Fibroblast of pulmonary artery (primary cell): ENCODE results near the gene LY6G5C.

Experiments used
- DNase-seq: peaks from one replicate; pipeline ENCODE4 v3.0.0-alpha.2; 2010; ENCODE audit warnings: low read depth
- H3K4me3 ChIP-seq: replicated peaks from 2 replicates; pipeline ENCODE4 v1.5.1; 2011; ENCODE audit warnings: low read depth, mild to moderate bottlenecking, control low read depth, low read length, moderate library complexity
- CTCF ChIP-seq: IDR thresholded peaks from 2 replicates; pipeline ENCODE4 v1.5.1; 2011; ENCODE audit warnings: mild to moderate bottlenecking, control low read depth, low read length, inconsistent platforms; ENCODE audit errors: missing control alignments

The LY6G5C gene

GRCh38 chr6:31655349-31656237 lies 25.3 kb downstream of the LY6G5C start, which contains the start of gene APOM:
TSS of gene APOM (plus strand) at chr6:31655894. CDS start at chr6:31655967, 73 bp downstream.
- H3K4me3 ChIP-seq: no peak within 1 kb of the TSS
- DNase-seq: no peak

DNA sequence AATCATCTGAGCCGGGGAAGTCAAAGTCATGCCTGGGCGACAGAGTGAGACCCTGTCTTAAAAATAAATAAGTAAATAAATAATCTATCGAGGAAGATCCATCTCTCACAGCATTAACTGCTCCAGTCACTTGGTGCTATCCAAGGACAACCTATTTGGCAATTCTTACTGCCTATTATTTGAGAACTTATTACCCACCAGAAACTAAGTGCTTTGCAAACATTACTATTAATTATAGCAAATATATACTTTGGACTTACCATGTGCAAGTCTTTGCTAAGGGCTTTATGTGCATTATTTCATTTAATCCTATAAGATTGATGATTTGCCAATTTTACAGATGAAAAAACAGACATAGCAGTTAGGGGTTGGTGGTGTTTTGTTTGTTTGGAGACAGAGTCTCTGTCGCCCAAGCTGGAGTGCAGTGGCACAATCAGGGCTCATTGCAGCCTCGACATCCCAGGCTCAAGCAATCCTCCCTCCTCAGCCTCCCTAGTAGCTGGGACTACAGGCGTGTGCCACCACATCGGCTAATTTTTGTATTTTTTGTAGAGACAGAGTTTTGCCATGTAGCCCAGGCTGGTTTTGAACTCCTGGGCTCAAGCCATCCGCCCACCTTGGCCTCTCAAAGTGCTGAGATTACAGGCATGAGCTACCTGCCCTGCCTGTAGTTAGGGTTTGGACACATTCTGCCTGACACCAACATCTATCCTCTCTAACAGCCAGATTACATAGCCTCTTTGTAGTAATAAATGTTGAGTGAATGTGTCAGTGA lies 26.1 kb downstream of the LY6G5C start:
- no peak for DNase-seq
- TF ChIP-seq CTCF: no peak
- no peak overlapping the region for H3K4me3 ChIP-seq

More at GRCh38 chr6:31655349-31656237, 25.3 kb downstream of the LY6G5C start, which contains the start of gene APOM:
- no peak for TF ChIP-seq CTCF

DNA sequence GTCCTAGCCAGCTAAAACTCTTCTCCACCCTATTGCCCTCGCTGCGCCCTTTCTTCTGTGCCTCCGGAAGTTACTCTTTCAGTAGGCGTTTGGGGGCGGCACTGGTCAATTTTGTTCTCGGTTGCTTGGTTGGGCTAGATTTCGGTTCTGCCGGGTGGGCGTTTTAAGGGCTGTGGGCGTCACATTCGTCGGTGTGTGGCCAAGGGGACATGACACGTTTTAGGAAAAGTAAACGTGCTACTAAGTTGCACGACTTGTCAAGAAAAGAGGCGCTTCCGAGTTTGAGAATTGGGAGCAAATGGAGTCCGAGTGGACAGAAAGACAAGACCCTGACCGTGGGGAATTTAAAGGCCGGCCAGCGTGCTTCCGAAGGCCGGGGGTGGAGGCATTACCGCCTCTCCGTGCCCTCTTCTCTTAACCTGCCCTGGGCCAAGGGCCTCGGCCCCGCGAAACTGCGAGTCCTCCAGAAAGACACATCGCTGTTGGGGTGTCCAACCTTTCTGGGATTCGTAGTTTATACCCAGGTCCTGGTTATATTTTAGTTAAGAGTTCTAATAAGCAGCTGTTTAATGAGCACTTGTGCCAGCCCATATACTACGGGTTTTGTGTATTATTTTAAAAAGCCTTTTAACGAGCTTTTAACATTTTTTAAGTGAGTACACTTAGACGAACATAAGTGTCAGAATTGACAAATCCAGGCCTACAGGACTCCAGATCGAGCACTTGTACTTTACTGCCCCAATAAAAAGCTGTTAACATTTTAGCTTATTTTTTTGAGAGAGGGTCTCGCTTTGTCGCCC lies 27.7 kb downstream of the LY6G5C start:
- no peak for DNase-seq
- peak overlapping the region; percentile 75 for H3K4me3 ChIP-seq
- TF ChIP-seq CTCF: no peak

- peak overlapping the region; percentile 75 for H3K4me3 ChIP-seq
- TF ChIP-seq CTCF: no peak
- DNase-seq: peak; percentile 81
Observed at GRCh38 chr6:31651602-31652191, 29.2 kb downstream of the LY6G5C start.

GRCh38 chr6:31645325-31645724 lies 35.5 kb downstream of the LY6G5C start:
- no peak for DNase-seq
- no peak for TF ChIP-seq CTCF
- no peak overlapping the region for H3K4me3 ChIP-seq

DNA sequence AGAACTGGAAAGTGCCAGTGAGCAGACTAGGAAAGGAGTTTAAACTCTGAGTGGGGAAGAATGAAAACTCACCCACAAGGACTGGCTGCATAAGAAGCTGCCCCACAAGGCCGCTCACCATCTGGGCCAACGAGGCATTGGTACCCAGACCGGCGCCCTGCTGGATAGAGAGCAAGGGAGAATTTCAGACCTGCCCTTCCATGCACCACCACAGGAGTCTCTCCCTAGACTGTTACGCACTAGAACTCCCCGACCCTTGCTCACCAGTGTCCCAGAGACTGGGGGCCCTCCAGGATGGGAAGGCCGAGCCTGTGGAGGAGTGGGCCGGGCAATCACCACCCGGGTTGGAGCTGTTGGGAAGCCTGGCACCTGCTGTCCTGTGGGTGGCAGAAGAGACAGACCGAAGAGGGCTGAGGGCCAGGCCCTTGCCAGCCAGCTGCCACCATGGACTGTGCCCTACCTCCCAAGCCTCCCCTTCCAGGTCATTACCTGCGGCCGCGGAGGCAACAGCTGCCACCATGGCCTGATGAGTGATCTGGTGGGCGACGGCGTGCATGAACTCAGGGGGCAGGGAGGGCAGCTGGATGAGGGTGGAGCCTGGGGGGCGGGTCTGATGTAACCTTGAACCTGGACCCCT lies 36.9 kb downstream of the LY6G5C start:
- TF ChIP-seq CTCF: no peak
- DNase-seq: no peak
- H3K4me3 ChIP-seq: no peak overlapping the region
